Tibial artery (tissue), 4 donors: ENCODE data around the gene TMEM150B.

Source experiments
- DNase-seq, 2 donors: peaks; one replicate each; pipeline ENCODE4 v3.0.0-alpha.2; 2019
- H3K27ac ChIP-seq, 2 donors: fragments of 200-600 bp; sonication (generic) in 1 of 2; 1 replicate in 1 of 2; 2 replicates in 1 of 2; pipeline ENCODE4 v1.5.1; 2018 to 2019; ENCODE audit warnings: mild to moderate bottlenecking in 1 of 2
- H3K27me3 ChIP-seq, 2 donors: fragments of 200-600 bp; sonication (generic) in 1 of 2; one replicate each; pipeline versions ENCODE4 v1.5.1 to v1.6.0; 2016 to 2019
- H3K36me3 ChIP-seq, 3 donors: fragments of 200-600 bp; sonication (generic) in 2 of 3; one replicate each; pipeline ENCODE4 v1.5.1; 2016 to 2019; ENCODE audit warnings: mild to moderate bottlenecking in 2 of 3
- H3K4me1 ChIP-seq, 4 donors: fragments of 200-600 bp; sonication (generic) in 2 of 4; 1 replicate in 3 of 4; 2 replicates in 1 of 4; pipeline ENCODE4 v1.5.1; 2016 to 2019
- H3K4me3 ChIP-seq, 2 donors: fragments of 200-600 bp; sonication (generic) in 1 of 2; 1 replicate in 1 of 2; 2 replicates in 1 of 2; pipeline ENCODE4 v1.5.1; 2018 to 2019; ENCODE audit warnings: mild to moderate bottlenecking in 2 of 2
- H3K9me3 ChIP-seq, 3 donors: fragments of 200-600 bp; sonication (generic) in 1 of 3; one replicate each; pipeline ENCODE4 v1.5.1; 2016 to 2019
- intact Hi-C: fragments of 100-400 bp; cut with DNase I; formaldehyde crosslinking; loops from one replicate; pipeline ENCODE4 v1.15.0; 2023; ENCODE audit warnings: low total_unique reads
- TF ChIP-seq, protein P1 (sequence below), 2 experiments: fragments of 200-600 bp in 1 of 2; fragments of 450-650 bp in 1 of 2; IDR thresholded peaks; one replicate each; pipeline ENCODE4 v1.5.1; 2017 to 2019; ENCODE audit warnings: antibody characterized with exemption in 2 of 2, mild to moderate bottlenecking in 1 of 2, moderate library complexity in 1 of 2

The TMEM150B gene

DNA sequence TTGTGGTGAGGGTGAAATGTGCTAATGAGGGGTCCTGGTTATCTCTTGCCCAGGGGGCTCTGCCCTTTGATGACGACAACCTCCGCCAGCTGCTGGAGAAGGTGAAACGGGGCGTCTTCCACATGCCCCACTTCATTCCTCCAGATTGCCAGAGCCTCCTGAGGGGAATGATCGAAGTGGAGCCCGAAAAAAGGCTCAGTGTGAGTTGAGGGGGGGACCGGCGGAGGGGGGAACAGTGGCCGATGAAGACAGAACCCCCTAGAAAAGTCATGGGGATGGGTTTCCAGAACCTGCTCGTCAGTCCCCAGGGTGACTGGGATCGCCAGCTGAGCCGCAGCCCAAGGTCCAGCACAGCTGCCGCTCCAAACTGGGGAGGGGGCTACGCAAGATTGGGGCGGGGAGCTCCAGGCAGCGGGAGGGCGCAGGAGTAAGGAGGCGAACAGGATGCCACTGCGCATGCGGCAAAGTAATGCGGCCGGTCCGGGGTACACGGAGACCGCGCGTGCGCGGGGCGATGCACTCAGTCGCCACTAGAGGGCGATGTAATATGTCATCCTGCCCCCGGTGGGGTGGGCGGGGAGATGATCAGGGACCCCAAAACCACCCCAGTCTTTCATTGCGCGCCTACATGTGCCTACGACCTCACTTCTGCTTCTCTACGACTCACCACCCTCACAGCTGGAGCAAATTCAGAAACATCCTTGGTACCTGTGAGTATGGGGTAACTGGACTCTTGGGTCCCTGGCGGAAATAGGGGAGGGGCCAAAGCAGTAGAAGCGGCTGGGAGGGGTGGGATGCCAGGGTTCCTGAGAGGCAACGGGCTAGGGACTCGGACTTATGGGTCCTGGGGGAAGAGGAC lies 23.5 kb downstream of the TMEM150B start:
- intact Hi-C loops: loop anchor here (5.0 kb wide), 2 partner anchors 41 to 81 kb away; partner anchors contain the start of gene TMEM238

DNA sequence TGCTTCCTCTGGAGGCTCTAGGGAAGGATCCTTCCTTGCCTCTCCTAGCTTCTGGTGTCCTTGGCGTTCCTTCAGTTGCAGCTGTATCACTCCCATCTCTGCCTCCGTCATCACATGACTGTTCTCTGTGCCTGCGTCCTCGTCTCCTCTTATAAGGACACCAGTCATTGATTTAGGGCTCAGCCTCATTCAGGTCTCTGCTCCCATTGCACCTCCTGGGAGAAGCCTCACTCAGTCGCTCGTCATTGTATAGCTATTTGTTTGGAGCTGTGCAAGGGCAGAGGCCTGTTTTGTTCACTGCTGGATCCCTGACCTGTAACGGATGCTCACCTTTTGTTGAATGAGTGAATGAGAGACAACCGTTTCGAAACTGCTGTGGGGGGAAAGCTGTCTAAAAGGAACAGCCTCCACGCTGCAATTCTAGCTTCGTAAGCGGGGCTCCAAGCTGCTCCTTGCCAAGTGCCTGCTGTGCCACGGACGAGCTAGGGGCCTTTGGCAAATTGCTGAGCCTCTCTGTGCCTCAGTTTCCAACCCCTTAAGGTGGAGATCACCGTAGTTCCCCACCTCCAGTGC lies 24.2 kb downstream of the TMEM150B start:
- DNase-seq: no peak
- H3K27me3 ChIP-seq: peaks cover 0 to 2% of the 10 kb centered on the region in 2 donors
- H3K4me1 ChIP-seq: peaks cover 0 to 6% (median 0%) of the 10 kb centered on the region in 4 donors
- TF ChIP-seq, protein P1, sequence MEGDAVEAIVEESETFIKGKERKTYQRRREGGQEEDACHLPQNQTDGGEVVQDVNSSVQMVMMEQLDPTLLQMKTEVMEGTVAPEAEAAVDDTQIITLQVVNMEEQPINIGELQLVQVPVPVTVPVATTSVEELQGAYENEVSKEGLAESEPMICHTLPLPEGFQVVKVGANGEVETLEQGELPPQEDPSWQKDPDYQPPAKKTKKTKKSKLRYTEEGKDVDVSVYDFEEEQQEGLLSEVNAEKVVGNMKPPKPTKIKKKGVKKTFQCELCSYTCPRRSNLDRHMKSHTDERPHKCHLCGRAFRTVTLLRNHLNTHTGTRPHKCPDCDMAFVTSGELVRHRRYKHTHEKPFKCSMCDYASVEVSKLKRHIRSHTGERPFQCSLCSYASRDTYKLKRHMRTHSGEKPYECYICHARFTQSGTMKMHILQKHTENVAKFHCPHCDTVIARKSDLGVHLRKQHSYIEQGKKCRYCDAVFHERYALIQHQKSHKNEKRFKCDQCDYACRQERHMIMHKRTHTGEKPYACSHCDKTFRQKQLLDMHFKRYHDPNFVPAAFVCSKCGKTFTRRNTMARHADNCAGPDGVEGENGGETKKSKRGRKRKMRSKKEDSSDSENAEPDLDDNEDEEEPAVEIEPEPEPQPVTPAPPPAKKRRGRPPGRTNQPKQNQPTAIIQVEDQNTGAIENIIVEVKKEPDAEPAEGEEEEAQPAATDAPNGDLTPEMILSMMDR (IDR thresholded peaks at IDR 0.05): no peak
- H3K36me3 ChIP-seq: no peaks in the 10 kb centered on the region
- no peak overlapping the region for H3K4me3 ChIP-seq
- H3K27ac ChIP-seq: no peak overlapping the region
- H3K9me3 ChIP-seq: no peaks in the 10 kb centered on the region
- intact Hi-C loops: loop anchor here (5.0 kb wide), 2 partner anchors 41 to 81 kb away; partner anchors contain the start of gene TMEM238

More for the DNA sequence above, 23.5 kb downstream of the TMEM150B start:
- Histone ChIP-seq H3K9me3 (no peaks in the 10 kb centered on the region), H3K4me1 (peaks cover 0 to 6% (median 0%) of the 10 kb centered on the region in 4 donors), H3K36me3 (peaks cover 0 to 7% (median 0%) of the 10 kb centered on the region in 3 donors), H3K4me3 (peak overlapping the region in 1 of 2 donors; percentile 34), H3K27ac (no peak overlapping the region), H3K27me3 (peaks cover 0 to 2% of the 10 kb centered on the region in 2 donors)
- TF ChIP-seq, protein P1 (IDR thresholded peaks at IDR 0.05): peak; percentile 78 to 96
- DNase-seq: peak; percentile 74 to 85

DNA sequence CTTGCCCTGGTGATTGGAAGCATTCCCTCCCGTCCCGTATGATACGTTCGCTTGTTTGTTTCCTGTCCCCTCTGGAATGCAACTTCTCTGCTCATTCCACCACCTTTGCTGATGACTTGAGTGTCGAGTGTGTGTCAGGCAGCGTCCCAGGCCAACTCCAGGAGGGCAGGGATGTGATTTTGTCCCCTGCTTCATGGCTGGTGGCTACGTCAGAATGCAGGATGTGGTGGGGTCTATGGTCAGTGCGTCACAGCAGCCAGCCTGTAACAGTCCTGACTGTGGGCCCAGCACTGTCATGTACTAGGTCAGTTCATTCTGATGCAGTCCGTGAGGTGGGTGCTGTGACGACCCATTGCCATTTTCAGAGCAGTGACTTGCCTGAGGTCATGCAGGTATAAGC lies 25.1 kb downstream of the TMEM150B start:
- TF ChIP-seq, protein P1 (IDR thresholded peaks at IDR 0.05): no peak
- peaks cover 0 to 6% (median 0%) of the 10 kb centered on the region in 4 donors for H3K4me1 ChIP-seq
- H3K9me3 ChIP-seq: no peaks in the 10 kb centered on the region
- DNase-seq: no peak
- intact Hi-C loops: loop anchor here (5.0 to 10.0 kb wide), 3 partner anchors 42 to 115 kb away; partner anchors contain the start of gene TMEM238
- H3K36me3 ChIP-seq: no peaks in the 10 kb centered on the region
- peaks cover 0 to 2% of the 10 kb centered on the region in 2 donors for H3K27me3 ChIP-seq
- H3K4me3 ChIP-seq: no peak overlapping the region
- no peak overlapping the region for H3K27ac ChIP-seq

DNA sequence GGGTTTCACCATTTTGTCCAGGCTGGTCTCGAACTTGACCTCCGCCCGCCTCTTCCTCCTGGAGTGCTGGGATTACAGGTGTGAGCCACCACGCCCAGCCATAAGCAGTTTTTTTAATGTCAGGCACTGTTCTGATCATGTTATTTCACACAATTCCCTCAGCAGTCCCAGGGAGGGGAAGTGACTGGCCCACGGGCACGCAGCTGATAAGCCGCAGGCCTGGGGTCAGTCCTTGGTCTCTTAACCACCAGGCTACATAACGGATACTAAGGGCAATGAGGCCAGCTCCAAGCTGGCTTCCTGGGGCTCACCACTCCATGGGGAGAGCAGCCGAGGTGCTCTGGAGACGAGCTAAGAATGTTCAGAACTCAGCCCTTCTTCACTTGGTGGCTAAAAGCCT lies 27.9 kb downstream of the TMEM150B start:
- Histone ChIP-seq H3K4me3 (no peak overlapping the region), H3K36me3 (no peaks in the 10 kb centered on the region), H3K9me3 (no peaks in the 10 kb centered on the region), H3K27ac (no peak overlapping the region), H3K4me1 (peaks cover 0 to 6% (median 0%) of the 10 kb centered on the region in 4 donors), H3K27me3 (peaks cover 0 to 2% of the 10 kb centered on the region in 2 donors)
- intact Hi-C loops: loop anchor here (10.0 kb wide), 1 partner anchor 118 kb away; no protein-coding TSS in a partner anchor
- TF ChIP-seq, protein P1 (IDR thresholded peaks at IDR 0.05): no peak
- no peak for DNase-seq

DNA sequence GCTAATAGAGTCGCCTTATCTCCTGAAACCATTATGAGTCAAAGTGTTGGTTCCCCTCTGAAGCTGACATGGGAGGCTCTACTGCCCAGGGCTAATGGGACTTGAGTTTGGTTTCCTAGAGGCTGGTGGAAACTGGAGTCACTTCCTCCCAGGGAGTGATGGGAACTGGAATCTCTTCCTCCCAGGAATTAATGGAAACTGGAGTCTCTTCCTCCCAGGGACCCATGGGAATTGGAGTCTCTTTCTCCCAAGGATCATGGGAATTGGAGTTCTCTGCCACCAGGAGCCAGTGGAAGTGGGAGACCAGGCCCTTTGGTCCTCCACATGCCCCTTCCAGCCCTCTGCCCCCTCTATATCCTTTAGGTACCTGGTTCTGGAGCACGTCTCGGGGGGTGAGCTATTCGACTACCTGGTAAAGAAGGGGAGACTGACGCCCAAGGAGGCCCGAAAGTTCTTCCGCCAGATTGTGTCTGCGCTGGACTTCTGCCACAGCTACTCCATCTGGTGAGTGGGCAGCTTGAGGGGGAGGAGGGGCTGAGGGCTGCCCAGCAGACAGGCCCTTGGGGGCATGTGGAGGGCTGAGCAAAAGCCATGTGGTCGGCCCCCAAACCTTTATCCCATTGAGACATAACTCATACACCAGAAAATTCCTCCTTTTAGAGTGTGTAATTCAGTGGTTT lies 35.9 kb downstream of the TMEM150B start:
- intact Hi-C loops: no loop called here
- no peak overlapping the region for H3K27ac ChIP-seq
- TF ChIP-seq, protein P1 (IDR thresholded peaks at IDR 0.05): no peak
- peaks cover 0 to 14% of the 10 kb centered on the region in 2 donors for H3K27me3 ChIP-seq
- H3K9me3 ChIP-seq: no peaks in the 10 kb centered on the region
- H3K4me1 ChIP-seq: peaks cover 0 to 13% (median 5%) of the 10 kb centered on the region in 4 donors
- no peak overlapping the region for H3K4me3 ChIP-seq
- no peak for DNase-seq
- no peaks in the 10 kb centered on the region for H3K36me3 ChIP-seq
